Hepatocyte (in vitro differentiated cells): ENCODE data around the gene MAP3K21. TPM values are rescaled to one million over a fixed set of nuclear protein-coding genes. Genes with fewer than 3 reads are reported as not detected.

Experiments used
- DNase-seq: peaks from one replicate; pipeline ENCODE4 v3.0.0-alpha.2; 2016; ENCODE audit warnings: low spot score
- H2AFZ ChIP-seq: fragments of 200-600 bp; sonication (generic); 2 replicates; pipeline ENCODE4 v1.6.0; 2016; ENCODE audit warnings: antibody characterized with exemption, mild to moderate bottlenecking
- H3K27ac ChIP-seq: fragments of 200-600 bp; sonication (generic); 2 replicates; pipeline ENCODE4 v1.5.1; 2016; ENCODE audit warnings: mild to moderate bottlenecking
- H3K27me3 ChIP-seq: fragments of 200-600 bp; sonication (generic); 2 replicates; pipeline ENCODE4 v1.6.1; 2016
- H3K36me3 ChIP-seq: fragments of 200-600 bp; sonication (generic); replicated peaks from 2 replicates; pipeline ENCODE4 v1.5.1; 2016; ENCODE audit warnings: low read depth; ENCODE audit not compliant: insufficient read depth
- H3K4me1 ChIP-seq: fragments of 200-600 bp; sonication (generic); 2 replicates; pipeline ENCODE4 v1.5.1; 2016; ENCODE audit warnings: mild to moderate bottlenecking, moderate library complexity; ENCODE audit not compliant: insufficient read depth
- H3K4me2 ChIP-seq: fragments of 200-600 bp; sonication (generic); 2 replicates; pipeline ENCODE4 v1.6.0; 2016
- H3K4me3 ChIP-seq: fragments of 200-600 bp; sonication (generic); 2 replicates; pipeline ENCODE4 v1.5.1; 2016; ENCODE audit warnings: mild to moderate bottlenecking
- H3K79me2 ChIP-seq: fragments of 200-600 bp; sonication (generic); 2 replicates; pipeline ENCODE4 v1.6.0; 2017; ENCODE audit warnings: mild to moderate bottlenecking
- H3K9me2 ChIP-seq: fragments of 200-600 bp; sonication (generic); replicated peaks from 2 replicates; pipeline ENCODE4 v1.6.0; 2017; ENCODE audit warnings: mild to moderate bottlenecking; ENCODE audit not compliant: insufficient read depth
- H3K9me3 ChIP-seq: fragments of 200-600 bp; sonication (generic); 2 replicates; pipeline ENCODE4 v1.5.1; 2016; ENCODE audit warnings: low read depth, mild to moderate bottlenecking
- H4K20me1 ChIP-seq: fragments of 200-600 bp; sonication (generic); 2 replicates; pipeline ENCODE4 v1.6.0; 2016; ENCODE audit warnings: mild to moderate bottlenecking; ENCODE audit not compliant: insufficient read depth, poor library complexity, severe bottlenecking
- CTCF ChIP-seq: fragments of 200-600 bp; sonication (generic); IDR thresholded peaks from 2 replicates; pipeline ENCODE4 v1.5.1; 2016; ENCODE audit warnings: antibody characterized with exemption, mild to moderate bottlenecking; ENCODE audit not compliant: poor library complexity
- EZH2 ChIP-seq: fragments of 200-600 bp; sonication (generic); IDR thresholded peaks from 2 replicates; pipeline ENCODE4 v1.6.1; 2016; ENCODE audit warnings: antibody characterized with exemption, mild to moderate bottlenecking, borderline replicate concordance
- EZH2phosphoT487 ChIP-seq: fragments of 200-600 bp; sonication (generic); IDR thresholded peaks from one replicate; pipeline ENCODE4 v1.6.1; 2018; ENCODE audit warnings: antibody characterized with exemption, mild to moderate bottlenecking, low read depth, moderate library complexity; ENCODE audit not compliant: unreplicated experiment, severe bottlenecking
- WGBS: methylation state at CpG from one replicate; pipeline ENCODE4 v1.1.6; 2016; ENCODE audit warnings: low lambda C conversion rate; ENCODE audit errors: missing lambda C conversion rate; 5-methylcytosine and 5-hydroxymethylcytosine counted together
- polyA plus RNA-seq: library from polyadenylated mRNA; unstranded; fragments of >200 nt; fragmentation: Nextera tagmentation; extraction: Ambion mirVana; gene quantifications from 2 replicates; pipeline ENCODE4 v1.2.1, GENCODE V29; 2016
- total RNA-seq: library from RNA; depleted of rRNA; stranded (reverse); fragments of >200 nt; gene quantifications from 2 replicates; pipeline ENCODE4 v1.2.3, GENCODE V29; 2014

Gene MAP3K21
- total and polyA plus RNA-seq, 2 experiments from 2014 or later, result 2.5 to 6.9 TPM

GRCh38 chr1:233357595-233358397 is 30.3 kb downstream of the MAP3K21 start:
- Histone ChIP-seq H3K9me2 (no peaks in the 10 kb centered on the region), H3K27me3 (no peaks in the 10 kb centered on the region), H3K4me3 (no peak overlapping the region), H4K20me1 (no peaks in the 10 kb centered on the region), H2AFZ (no peak overlapping the region), H3K36me3 (no peaks in the 10 kb centered on the region), H3K4me2 (no peak overlapping the region), H3K79me2 (no peaks in the 10 kb centered on the region), H3K4me1 (no peaks in the 10 kb centered on the region), H3K27ac (no peak overlapping the region), H3K9me3 (no peaks in the 10 kb centered on the region)
- TF ChIP-seq EZH2 (no peak), EZH2phosphoT487 (no peak), CTCF (no peak)
- 94% methylated on average over 6 of the region's 6 CpGs for WGBS
- no peak for DNase-seq

GRCh38 chr1:233359431-233359830 is 31.9 kb downstream of the MAP3K21 start:
- peak; percentile 71 for DNase-seq
- Histone ChIP-seq H3K79me2 (no peaks in the 10 kb centered on the region), H3K4me1 (no peaks in the 10 kb centered on the region), H3K4me2 (peak overlapping the region; percentile 48), H3K27me3 (no peaks in the 10 kb centered on the region), H3K9me2 (no peaks in the 10 kb centered on the region), H3K4me3 (no peak overlapping the region), H3K36me3 (no peaks in the 10 kb centered on the region), H3K27ac (peak overlapping the region; percentile 22), H2AFZ (no peak overlapping the region), H4K20me1 (no peaks in the 10 kb centered on the region), H3K9me3 (no peaks in the 10 kb centered on the region)
- TF ChIP-seq CTCF, result no peak
- no peak for TF ChIP-seq EZH2phosphoT487
- TF ChIP-seq EZH2, result no peak
- 53% methylated on average over 5 of the region's 5 CpGs for WGBS

GRCh38 chr1:233359905-233360304 is 32.4 kb downstream of the MAP3K21 start:
- peak overlapping the region; percentile 3 for H3K27ac ChIP-seq
- DNase-seq, result no peak
- H3K36me3 ChIP-seq, result no peaks in the 10 kb centered on the region
- 97% methylated on average over 2 of the region's 2 CpGs for WGBS
- TF ChIP-seq CTCF, result no peak
- no peak for TF ChIP-seq EZH2
- no peak for TF ChIP-seq EZH2phosphoT487
- no peak overlapping the region for H3K4me3 ChIP-seq
- no peaks in the 10 kb centered on the region for H3K4me1 ChIP-seq
- H3K27me3 ChIP-seq, result no peaks in the 10 kb centered on the region
- H3K4me2 ChIP-seq, result peak overlapping the region; percentile 48
- no peaks in the 10 kb centered on the region for H4K20me1 ChIP-seq
- no peak overlapping the region for H2AFZ ChIP-seq
- no peaks in the 10 kb centered on the region for H3K9me2 ChIP-seq
- H3K79me2 ChIP-seq, result no peaks in the 10 kb centered on the region
- no peaks in the 10 kb centered on the region for H3K9me3 ChIP-seq
